ENCODE results near the gene FSTL4.

GRCh38 chr5:133289686-133290367 lies 322.5 kb downstream of the FSTL4 start:
- TF ChIP-seq POLR2A (IDR thresholded peaks at IDR 0.05) (no peak), CTCF (IDR thresholded peaks at IDR 0.05) (no peak)

All from uterus (tissue), 2 donors.